Mammary epithelial cell (primary cell): ENCODE results near the gene CHN2.

Experiments
- EZH2 ChIP-seq: IDR thresholded peaks from 2 replicates; pipeline ENCODE4 v1.6.1; 2012; ENCODE audit warnings: low read length, inconsistent platforms, borderline replicate concordance
- TF ChIP-seq, protein P1 (sequence below), 2 donors: IDR thresholded peaks in 1 of 2; conservative IDR thresholded peaks in 1 of 2; 2 replicates each; pipeline ENCODE4 v1.5.1; 2011 to 2012; ENCODE audit warnings: inconsistent platforms in 2 of 2, low read length in 2 of 2, mild to moderate bottlenecking in 2 of 2, control low read depth in 1 of 2, low read depth in 1 of 2; ENCODE audit not compliant: insufficient read depth in 1 of 2; ENCODE audit errors: extremely low read depth in 1 of 2

DNA sequence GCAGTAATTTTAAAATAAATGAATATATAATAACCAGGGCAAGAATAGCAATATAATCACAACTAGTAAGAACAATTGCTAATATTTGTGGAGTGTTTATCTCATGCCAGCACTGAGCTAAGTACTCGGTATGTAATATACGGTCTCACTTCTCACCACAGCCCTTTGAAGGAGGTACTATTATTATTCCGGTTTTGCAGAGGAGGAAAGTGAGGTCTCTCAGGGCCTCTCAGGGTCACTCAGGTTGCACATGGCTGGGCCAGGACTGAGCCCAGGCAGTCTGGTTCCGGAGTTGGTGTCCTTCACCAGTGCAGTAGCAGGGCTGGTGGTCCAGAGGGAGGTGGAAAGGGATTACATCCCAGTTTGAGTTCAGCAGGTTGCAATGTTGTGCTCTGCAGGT lies 80.9 kb downstream of the CHN2 start:
- TF ChIP-seq, protein P1, sequence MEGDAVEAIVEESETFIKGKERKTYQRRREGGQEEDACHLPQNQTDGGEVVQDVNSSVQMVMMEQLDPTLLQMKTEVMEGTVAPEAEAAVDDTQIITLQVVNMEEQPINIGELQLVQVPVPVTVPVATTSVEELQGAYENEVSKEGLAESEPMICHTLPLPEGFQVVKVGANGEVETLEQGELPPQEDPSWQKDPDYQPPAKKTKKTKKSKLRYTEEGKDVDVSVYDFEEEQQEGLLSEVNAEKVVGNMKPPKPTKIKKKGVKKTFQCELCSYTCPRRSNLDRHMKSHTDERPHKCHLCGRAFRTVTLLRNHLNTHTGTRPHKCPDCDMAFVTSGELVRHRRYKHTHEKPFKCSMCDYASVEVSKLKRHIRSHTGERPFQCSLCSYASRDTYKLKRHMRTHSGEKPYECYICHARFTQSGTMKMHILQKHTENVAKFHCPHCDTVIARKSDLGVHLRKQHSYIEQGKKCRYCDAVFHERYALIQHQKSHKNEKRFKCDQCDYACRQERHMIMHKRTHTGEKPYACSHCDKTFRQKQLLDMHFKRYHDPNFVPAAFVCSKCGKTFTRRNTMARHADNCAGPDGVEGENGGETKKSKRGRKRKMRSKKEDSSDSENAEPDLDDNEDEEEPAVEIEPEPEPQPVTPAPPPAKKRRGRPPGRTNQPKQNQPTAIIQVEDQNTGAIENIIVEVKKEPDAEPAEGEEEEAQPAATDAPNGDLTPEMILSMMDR (conservative IDR thresholded peaks at IDR 0.05 in 1 of 2, IDR thresholded peaks at IDR 0.05 in 1 of 2; ENCODE audit: extremely low read depth in 1 of 2, insufficient read depth in 1 of 2, low read depth in 1 of 2, low read length in 2 of 2) = no peak
- TF ChIP-seq EZH2 = no peak
